GM23338 (cell line): ENCODE results near the gene CCBE1. TPM values are rescaled to one million over a fixed set of nuclear protein-coding genes. Genes with fewer than 3 reads are reported as not detected.

Experiments
- ATAC-seq: fragments of 200-7000 bp; cut with Tn5 transposase; 3 replicates; pipeline ENCODE4 v1.9.1; 2020
- DNase-seq: peaks from one replicate; pipeline ENCODE4 v3.0.0-alpha.2; 2015; ENCODE audit warnings: low spot score
- H2AFZ ChIP-seq: fragments of 200-600 bp; sonication (generic); 2 replicates; pipeline ENCODE4 v1.8.0; 2016; ENCODE audit warnings: antibody characterized with exemption, mild to moderate bottlenecking, moderate library complexity
- H3F3A ChIP-seq: fragments of 200-600 bp; sonication (generic); replicated peaks from 2 replicates; pipeline ENCODE4 v1.8.0; 2017; ENCODE audit warnings: antibody characterized with exemption, mixed run types, low read depth
- H3K27ac ChIP-seq: fragments of 200-600 bp; sonication (generic); 2 replicates; pipeline ENCODE4 v1.6.1; 2016; ENCODE audit warnings: low read depth
- H3K27me3 ChIP-seq: fragments of 200-600 bp; sonication (generic); 2 replicates; pipeline ENCODE4 v1.8.0; 2016; ENCODE audit warnings: mild to moderate bottlenecking, mixed run types, moderate library complexity; ENCODE audit not compliant: insufficient read depth
- H3K36me3 ChIP-seq: fragments of 200-600 bp; sonication (generic); 2 replicates; pipeline ENCODE4 v1.8.0; 2016; ENCODE audit warnings: mild to moderate bottlenecking; ENCODE audit not compliant: insufficient read depth
- H3K4me1 ChIP-seq: fragments of 200-600 bp; sonication (generic); 2 replicates; pipeline ENCODE4 v1.8.0; 2016; ENCODE audit warnings: mild to moderate bottlenecking, moderate library complexity; ENCODE audit not compliant: insufficient read depth
- H3K4me2 ChIP-seq: fragments of 200-600 bp; sonication (generic); 2 replicates; pipeline ENCODE4 v1.7.1; 2017; ENCODE audit warnings: mixed run types
- H3K4me3 ChIP-seq: fragments of 200-600 bp; sonication (generic); 2 replicates; pipeline ENCODE4 v1.6.1; 2016; ENCODE audit warnings: mixed run types
- H3K79me2 ChIP-seq: fragments of 200-600 bp; sonication (generic); replicated peaks from 2 replicates; pipeline ENCODE4 v1.8.0; 2017; ENCODE audit warnings: mild to moderate bottlenecking; ENCODE audit not compliant: insufficient read depth
- H3K9me2 ChIP-seq: fragments of 200-600 bp; sonication (generic); 2 replicates; pipeline ENCODE4 v1.8.0; 2017; ENCODE audit not compliant: insufficient read depth
- H4K20me1 ChIP-seq: fragments of 200-600 bp; sonication (generic); replicated peaks from 2 replicates; pipeline ENCODE4 v1.8.0; 2017; ENCODE audit warnings: mild to moderate bottlenecking; ENCODE audit not compliant: insufficient read depth
- H3K27ac Mint-ChIP-seq: 2 replicates; pipeline ENCODE4 v1.8.0; 2020; ENCODE audit warnings: inconsistent platforms, mild to moderate bottlenecking, moderate library complexity, mixed read lengths
- H3K27me3 Mint-ChIP-seq: 3 replicates; pipeline ENCODE4 v1.8.0; 2022; ENCODE audit warnings: low read depth, mild to moderate bottlenecking, moderate library complexity, mixed read lengths, inconsistent platforms; ENCODE audit not compliant: insufficient read depth, poor library complexity
- H3K36me3 Mint-ChIP-seq: 3 replicates; pipeline ENCODE4 v1.8.0; 2021; ENCODE audit warnings: low read depth, mild to moderate bottlenecking, inconsistent platforms, moderate library complexity, mixed read lengths
- H3K4me1 Mint-ChIP-seq: 3 replicates; pipeline ENCODE4 v1.8.0; 2020; ENCODE audit warnings: mild to moderate bottlenecking, inconsistent platforms, mixed read lengths
- H3K4me3 Mint-ChIP-seq: 3 replicates; pipeline ENCODE4 v1.8.0; 2021; ENCODE audit warnings: moderate library complexity, mild to moderate bottlenecking, inconsistent platforms, mixed read lengths
- H3K9me3 Mint-ChIP-seq: 3 replicates; pipeline ENCODE4 v1.8.0; 2020; ENCODE audit warnings: moderate library complexity, mild to moderate bottlenecking, inconsistent platforms, mixed read lengths
- CREB1 ChIP-seq: fragments of 250-450 bp; sonication (Bioruptor Pico); IDR thresholded peaks from 2 replicates; pipeline ENCODE4 v1.5.0; 2020; ENCODE audit warnings: low read depth, mild to moderate bottlenecking, moderate library complexity
- CTCF ChIP-seq, 2 experiments: fragments of 200-600 bp in 1 of 2; sonication (generic) in 1 of 2; conservative IDR thresholded peaks; 2 replicates each; pipeline versions ENCODE4 v1.5.1 to v1.6.1; 2016 to 2017; ENCODE audit warnings: antibody characterized with exemption in 2 of 2, low read depth in 2 of 2, mild to moderate bottlenecking in 2 of 2, moderate library complexity in 1 of 2
- ETS1 ChIP-seq: IDR thresholded peaks from 2 replicates; pipeline ENCODE4 v1.6.1; 2016; ENCODE audit warnings: antibody characterized with exemption
- EZH2 ChIP-seq: fragments of 200-600 bp; sonication (generic); IDR thresholded peaks from one replicate; pipeline ENCODE4 v1.8.0; 2017; ENCODE audit warnings: antibody characterized with exemption, mild to moderate bottlenecking, low read depth; ENCODE audit not compliant: unreplicated experiment
- EZH2phosphoT487 ChIP-seq: fragments of 200-600 bp; sonication (generic); IDR thresholded peaks from one replicate; pipeline ENCODE4 v1.8.1; 2018; ENCODE audit warnings: antibody characterized with exemption; ENCODE audit not compliant: unreplicated experiment
- JUNB ChIP-seq: IDR thresholded peaks from one replicate; pipeline ENCODE4 v1.6.1; 2016; ENCODE audit warnings: antibody characterized with exemption; ENCODE audit not compliant: unreplicated experiment
- NANOG ChIP-seq: IDR thresholded peaks from 2 replicates; pipeline ENCODE4 v1.6.1; 2016; ENCODE audit warnings: antibody characterized with exemption, borderline replicate concordance
- POLR2AphosphoS5 ChIP-seq: IDR thresholded peaks from 2 replicates; pipeline ENCODE4 v1.6.1; 2016; ENCODE audit warnings: antibody characterized with exemption, low read depth
- REST ChIP-seq: IDR thresholded peaks from one replicate; pipeline ENCODE4 v1.6.1; 2018; ENCODE audit warnings: antibody characterized with exemption; ENCODE audit not compliant: unreplicated experiment
- STAT1 ChIP-seq: IDR thresholded peaks from one replicate; pipeline ENCODE4 v1.6.1; 2016; ENCODE audit warnings: antibody characterized with exemption; ENCODE audit not compliant: unreplicated experiment
- ZNF114 ChIP-seq: fragments of 250-450 bp; sonication (Bioruptor Pico); IDR thresholded peaks from 2 replicates; pipeline ENCODE4 v1.5.0; 2020; ENCODE audit warnings: mild to moderate bottlenecking, moderate library complexity
- ZNF331 ChIP-seq: fragments of 250-450 bp; sonication (Bioruptor Pico); IDR thresholded peaks from 2 replicates; pipeline ENCODE4 v1.5.0; 2020; ENCODE audit warnings: low read depth, mild to moderate bottlenecking, moderate library complexity
- ZNF462 ChIP-seq: fragments of 250-450 bp; sonication (Bioruptor Pico); IDR thresholded peaks from 2 replicates; pipeline ENCODE4 v1.5.0; 2020; ENCODE audit warnings: mild to moderate bottlenecking, moderate library complexity
- polyA plus RNA-seq: library from polyadenylated mRNA; unstranded; fragments of >200 nt; fragmentation: Nextera tagmentation; extraction: Ambion mirVana; gene quantifications from 2 replicates; pipeline ENCODE4 v1.2.1, GENCODE V29; 2016
- total RNA-seq: library from RNA; depleted of rRNA; stranded (reverse); fragments of >200 nt; shearing (Covaris generic); gene quantifications from 2 replicates; pipeline ENCODE4 v1.2.3, GENCODE V29; 2014

CCBE1 gene
- total and polyA plus RNA-seq, 2 experiments from 2014 or later, result 2.1 to 2.6 TPM

GRCh38 chr18:59470561-59471121, 226.6 kb downstream of the CCBE1 start:
- no peaks in the 10 kb centered on the region for H4K20me1 ChIP-seq
- no peak for ATAC-seq
- no peaks in the 10 kb centered on the region for H3K36me3 ChIP-seq
- H3K4me1 ChIP-seq, result no peaks in the 10 kb centered on the region
- H3K9me2 ChIP-seq, result no peaks in the 10 kb centered on the region; the same call in 1 of the 2 replicates
- no peaks in the 10 kb centered on the region for H3K27me3 ChIP-seq
- Mint-ChIP-seq H3K36me3 (no peaks in the 10 kb centered on the region), H3K27me3 (no peaks in the 10 kb centered on the region), H3K4me3 (no peak overlapping the region), H3K4me1 (no peaks in the 10 kb centered on the region), H3K9me3 (no peaks in the 10 kb centered on the region), H3K27ac (no peak overlapping the region)
- no peaks in the 10 kb centered on the region for H3K79me2 ChIP-seq
- H3K4me3 ChIP-seq, result no peak overlapping the region
- no peaks in the 10 kb centered on the region for H3F3A ChIP-seq
- no peak overlapping the region for H3K4me2 ChIP-seq
- no peak overlapping the region for H3K27ac ChIP-seq
- TF ChIP-seq NANOG, result no peak
- TF ChIP-seq ZNF331 (CRISPR knock-in tag), result no peak
- no peak for TF ChIP-seq EZH2phosphoT487
- no peak for TF ChIP-seq ZNF462
- no peak for TF ChIP-seq POLR2AphosphoS5
- no peak for TF ChIP-seq CTCF (conservative IDR thresholded peaks at IDR 0.05; ENCODE audit: low read depth in 2 of 2)
- TF ChIP-seq CREB1 (CRISPR knock-in tag), result no peak
- TF ChIP-seq ETS1, result no peak
- no peak for TF ChIP-seq ZNF114
- no peak for TF ChIP-seq REST
- TF ChIP-seq EZH2, result no peak
- TF ChIP-seq STAT1, result no peak
- TF ChIP-seq JUNB, result no peak
- H2AFZ ChIP-seq, result no peak overlapping the region
- DNase-seq, result no peak
